Mucosa of descending colon (tissue), 3 donors: ENCODE results near the gene MAD2L2. TPM values are rescaled to one million over a fixed set of nuclear protein-coding genes. Genes with fewer than 3 reads are reported as not detected.

Experiments used
- ATAC-seq: fragments of 200-7000 bp; cut with Tn5 transposase; one replicate; pipeline ENCODE4 v1.9.1; 2020; ENCODE audit warnings: mild to moderate bottlenecking, moderate library complexity
- DNase-seq, 3 donors: peaks; one replicate each; pipeline ENCODE4 v3.0.0-alpha.2; 2020
- H3K36me3 ChIP-seq: fragments of 200-600 bp; one replicate; pipeline ENCODE4 v1.8.0; 2021; ENCODE audit warnings: low read depth, mild to moderate bottlenecking
- H3K4me1 ChIP-seq: fragments of 200-600 bp; one replicate; pipeline ENCODE4 v1.8.0; 2021; ENCODE audit warnings: low read depth, mild to moderate bottlenecking
- H3K4me3 ChIP-seq: fragments of 200-600 bp; one replicate; pipeline ENCODE4 v1.8.0; 2021; ENCODE audit warnings: mild to moderate bottlenecking
- H3K9me3 ChIP-seq: fragments of 200-600 bp; one replicate; pipeline ENCODE4 v1.8.0; 2021; ENCODE audit warnings: mild to moderate bottlenecking
- intact Hi-C, 2 donors: fragments of 100-400 bp; cut with DNase I in 1 of 2; cut with micrococcal nuclease in 1 of 2; formaldehyde crosslinking; loops; one replicate each; pipeline versions ENCODE4 v1.11.0 to v1.11.1; 2022; cut with DNase I, micrococcal nuclease
- total RNA-seq, 3 donors: library from RNA; stranded (reverse); fragmentation: NEBNext Ultra II Directional in 2 of 3; extraction: Animal tissue kit (Norgen Biotek cat#: 25700) in 2 of 3; gene quantifications; one replicate each; pipeline versions ENCODE4 v1.2.1 to v1.2.4, GENCODE V29; 2021 to 2023
- TF ChIP-seq, protein P1 (sequence below): fragments of 200-600 bp; IDR thresholded peaks from one replicate; pipeline ENCODE4 v1.8.0; 2022; ENCODE audit warnings: antibody characterized with exemption, mild to moderate bottlenecking
- donor health status: DM: no; HTN: no; CAD: no; lungs with moderate emphysema.
- donor health status: DM: no; HTN: no; CAD: no.
- donor health status: DM: no; HTN: yes; CAD: no.

The MAD2L2 gene
- total RNA-seq, 3 donors from 2014 or later = 5.1 to 21.2 (median 16.3) TPM

DNA sequence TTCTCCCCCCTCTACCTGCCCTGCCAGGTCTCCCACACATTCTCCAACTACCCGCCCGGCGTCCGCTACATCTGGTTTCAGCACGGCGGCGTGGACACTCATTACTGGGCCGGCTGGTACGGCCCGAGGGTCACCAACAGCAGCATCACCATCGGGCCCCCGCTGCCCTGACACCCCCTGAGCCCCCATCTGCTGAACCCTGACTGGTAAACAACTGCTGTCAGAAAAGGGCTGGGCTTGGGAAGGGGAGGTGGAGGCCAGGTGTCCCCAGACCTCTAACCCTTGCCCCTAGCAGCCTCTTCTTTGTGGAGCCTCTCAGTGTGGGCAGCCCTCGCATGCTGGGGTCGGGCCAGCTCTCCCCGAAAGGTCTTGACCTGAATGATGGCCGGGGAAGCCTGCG lies 19.8 kb downstream of the MAD2L2 start:
- no peak for ATAC-seq
- TF ChIP-seq, protein P1, sequence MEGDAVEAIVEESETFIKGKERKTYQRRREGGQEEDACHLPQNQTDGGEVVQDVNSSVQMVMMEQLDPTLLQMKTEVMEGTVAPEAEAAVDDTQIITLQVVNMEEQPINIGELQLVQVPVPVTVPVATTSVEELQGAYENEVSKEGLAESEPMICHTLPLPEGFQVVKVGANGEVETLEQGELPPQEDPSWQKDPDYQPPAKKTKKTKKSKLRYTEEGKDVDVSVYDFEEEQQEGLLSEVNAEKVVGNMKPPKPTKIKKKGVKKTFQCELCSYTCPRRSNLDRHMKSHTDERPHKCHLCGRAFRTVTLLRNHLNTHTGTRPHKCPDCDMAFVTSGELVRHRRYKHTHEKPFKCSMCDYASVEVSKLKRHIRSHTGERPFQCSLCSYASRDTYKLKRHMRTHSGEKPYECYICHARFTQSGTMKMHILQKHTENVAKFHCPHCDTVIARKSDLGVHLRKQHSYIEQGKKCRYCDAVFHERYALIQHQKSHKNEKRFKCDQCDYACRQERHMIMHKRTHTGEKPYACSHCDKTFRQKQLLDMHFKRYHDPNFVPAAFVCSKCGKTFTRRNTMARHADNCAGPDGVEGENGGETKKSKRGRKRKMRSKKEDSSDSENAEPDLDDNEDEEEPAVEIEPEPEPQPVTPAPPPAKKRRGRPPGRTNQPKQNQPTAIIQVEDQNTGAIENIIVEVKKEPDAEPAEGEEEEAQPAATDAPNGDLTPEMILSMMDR = no peak
- H3K36me3 ChIP-seq = no peaks in the 10 kb centered on the region
- intact Hi-C loops = no loop called here
- no peaks in the 10 kb centered on the region for H3K9me3 ChIP-seq
- no peak overlapping the region for H3K4me3 ChIP-seq
- H3K4me1 ChIP-seq = no peaks in the 10 kb centered on the region
- no peak for DNase-seq

DNA sequence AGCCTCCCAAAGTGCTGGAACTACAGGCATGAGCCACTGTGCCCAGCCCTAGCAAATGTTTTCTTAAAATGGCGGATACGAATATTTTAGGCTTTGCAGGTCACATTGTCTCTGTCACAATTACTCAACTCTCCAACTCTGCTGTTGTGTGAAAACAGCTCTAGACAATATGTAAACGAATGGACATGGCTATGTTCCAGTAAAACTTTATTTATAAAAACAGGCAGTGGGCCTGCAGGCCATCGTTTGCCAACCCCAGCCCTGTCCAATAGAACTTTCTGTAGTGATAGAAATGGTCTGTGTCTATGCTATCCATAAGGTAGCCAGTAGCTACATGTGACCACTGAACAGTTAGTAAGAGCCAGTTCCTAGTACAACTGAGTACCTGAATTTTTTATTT lies 21.2 kb downstream of the MAD2L2 start:
- Histone ChIP-seq H3K4me1 (peaks cover 7% of the 10 kb centered on the region), H3K4me3 (no peak overlapping the region), H3K9me3 (no peaks in the 10 kb centered on the region), H3K36me3 (no peaks in the 10 kb centered on the region)
- TF ChIP-seq, protein P1 = no peak
- intact Hi-C loops = loop anchor here in 1 of 2 donors (10.0 kb wide), 1 partner anchor 65 kb away; no protein-coding TSS in a partner anchor
- ATAC-seq = no peak
- DNase-seq = no peak

DNA sequence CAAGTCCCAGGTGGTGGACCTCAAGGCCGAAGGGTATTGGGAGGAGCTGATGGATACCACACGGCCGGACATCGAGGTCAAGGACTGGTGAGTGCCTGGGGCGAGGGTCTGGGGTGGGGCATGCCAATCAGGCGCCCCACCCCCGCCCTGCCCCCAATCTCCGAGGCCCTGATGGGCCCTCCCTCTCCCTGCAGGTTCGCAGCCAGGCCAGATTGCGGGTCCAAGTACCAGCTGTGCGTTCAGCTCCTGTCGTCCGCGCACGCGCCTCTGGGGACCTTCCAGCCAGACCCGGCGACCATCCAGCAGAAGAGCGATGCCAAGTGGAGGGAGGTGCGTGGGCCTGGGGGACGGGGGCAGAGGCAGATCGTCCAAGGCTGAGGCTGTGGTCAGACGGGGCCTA lies 22.4 kb downstream of the MAD2L2 start:
- Histone ChIP-seq H3K4me1 (peaks cover 7% of the 10 kb centered on the region), H3K36me3 (no peaks in the 10 kb centered on the region), H3K4me3 (no peak overlapping the region), H3K9me3 (no peaks in the 10 kb centered on the region)
- ATAC-seq (no peak), DNase-seq (no peak)
- TF ChIP-seq, protein P1 = no peak
- intact Hi-C loops = loop anchor here in 1 of 2 donors (10.0 kb wide), 1 partner anchor 66 kb away; no protein-coding TSS in a partner anchor

DNA sequence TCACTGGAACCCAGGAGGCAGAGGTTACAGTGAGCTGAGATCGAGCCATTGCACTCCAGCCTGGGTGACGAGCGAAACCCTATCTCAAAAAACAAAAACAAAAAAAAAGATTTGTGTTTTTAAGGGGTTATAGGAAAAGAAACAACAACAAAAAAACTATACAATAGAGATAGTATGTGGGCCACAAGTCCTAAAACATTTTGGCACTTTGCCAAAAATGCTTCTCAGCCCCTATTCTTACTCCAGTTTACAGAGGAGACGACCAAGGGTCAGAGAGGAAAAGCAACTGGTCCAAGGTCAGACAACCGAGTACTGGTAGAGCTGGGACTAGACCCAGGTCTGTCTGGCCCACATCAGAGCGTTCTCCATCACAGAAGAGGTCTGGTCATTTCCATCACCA lies 23.3 kb downstream of the MAD2L2 start:
- no peak overlapping the region for H3K4me3 ChIP-seq
- intact Hi-C loops = loop anchor here in 1 of 2 donors (10.0 kb wide), 1 partner anchor 67 kb away; no protein-coding TSS in a partner anchor
- DNase-seq (no peak), ATAC-seq (no peak)
- no peaks in the 10 kb centered on the region for H3K9me3 ChIP-seq
- no peaks in the 10 kb centered on the region for H3K36me3 ChIP-seq
- H3K4me1 ChIP-seq = peaks cover 7% of the 10 kb centered on the region
- TF ChIP-seq, protein P1 = no peak

DNA sequence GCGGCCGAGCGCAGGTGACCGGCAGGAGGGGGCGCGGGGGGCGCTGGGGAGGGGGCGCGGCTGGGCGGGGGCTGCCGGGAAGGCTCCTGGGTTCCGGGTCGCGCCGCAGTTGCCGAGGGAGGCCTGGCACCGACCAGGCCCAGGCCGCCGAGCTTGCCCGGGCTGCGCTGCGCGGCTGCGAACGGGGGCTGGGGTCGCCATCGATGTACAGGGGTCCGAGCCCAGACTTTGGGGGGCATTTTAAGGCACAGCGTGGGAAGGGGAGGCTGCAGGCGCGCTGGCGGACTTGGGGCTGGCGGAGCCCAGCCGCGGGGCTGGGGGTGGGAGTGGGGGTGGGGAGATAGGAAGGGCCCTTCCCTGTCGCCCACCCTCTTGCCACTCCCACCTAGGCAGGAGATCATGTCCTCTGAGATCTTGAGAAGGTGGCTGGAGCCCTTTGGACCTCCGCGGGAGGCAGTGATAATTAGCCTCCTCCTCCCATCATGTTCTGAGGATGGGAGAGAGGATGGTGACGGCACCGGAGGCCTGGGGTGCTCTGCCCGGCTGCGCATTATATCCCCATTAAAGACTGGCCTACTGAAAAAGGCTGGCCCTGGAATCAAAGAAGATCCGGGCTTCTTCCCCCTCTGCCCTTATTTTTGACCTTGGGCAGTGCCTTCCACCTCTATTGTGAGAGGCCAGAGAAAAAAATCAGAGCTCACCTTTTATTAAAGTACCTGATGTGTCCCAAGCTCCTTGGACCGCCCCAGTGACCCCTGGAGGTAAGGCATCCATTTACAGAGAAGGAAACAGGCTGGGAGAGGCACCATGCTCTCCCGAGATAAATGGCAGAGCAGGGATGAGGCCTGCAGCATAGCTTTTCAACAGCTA lies 25.8 kb downstream of the MAD2L2 start:
- TF ChIP-seq, protein P1 = no peak
- no peaks in the 10 kb centered on the region for H3K9me3 ChIP-seq
- H3K36me3 ChIP-seq = no peaks in the 10 kb centered on the region
- peak overlapping the region; percentile 24 for H3K4me3 ChIP-seq
- DNase-seq = no peak
- intact Hi-C loops = loop anchor here in 1 of 2 donors (10.0 kb wide), 1 partner anchor 70 kb away; no protein-coding TSS in a partner anchor
- ATAC-seq = peak; percentile 6
- H3K4me1 ChIP-seq = peaks cover 14% of the 10 kb centered on the region
